Stimulated activated CD8-positive, alpha-beta memory T cell treated with anti-CD3 and anti-CD28 coated beads, Interleukin-15, amount 100 ng/mL, for 48 hours (primary cell): ENCODE results near the gene FAM90A1.
A peak's percentile ranks its signal among the peaks of the same experiment; 100 is the strongest.
"Not testable (repeated sequence)": the region's sequence is repeated elsewhere in the genome, so short reads cannot be mapped to it uniquely, and the experiment has no call there.

Experiments used
- DNase-seq, 2 donors: peaks; one replicate each; pipeline ENCODE4 v3.0.0-alpha.2; 2020; ENCODE audit warnings: low read depth in 2 of 2

The FAM90A1 gene

DNA sequence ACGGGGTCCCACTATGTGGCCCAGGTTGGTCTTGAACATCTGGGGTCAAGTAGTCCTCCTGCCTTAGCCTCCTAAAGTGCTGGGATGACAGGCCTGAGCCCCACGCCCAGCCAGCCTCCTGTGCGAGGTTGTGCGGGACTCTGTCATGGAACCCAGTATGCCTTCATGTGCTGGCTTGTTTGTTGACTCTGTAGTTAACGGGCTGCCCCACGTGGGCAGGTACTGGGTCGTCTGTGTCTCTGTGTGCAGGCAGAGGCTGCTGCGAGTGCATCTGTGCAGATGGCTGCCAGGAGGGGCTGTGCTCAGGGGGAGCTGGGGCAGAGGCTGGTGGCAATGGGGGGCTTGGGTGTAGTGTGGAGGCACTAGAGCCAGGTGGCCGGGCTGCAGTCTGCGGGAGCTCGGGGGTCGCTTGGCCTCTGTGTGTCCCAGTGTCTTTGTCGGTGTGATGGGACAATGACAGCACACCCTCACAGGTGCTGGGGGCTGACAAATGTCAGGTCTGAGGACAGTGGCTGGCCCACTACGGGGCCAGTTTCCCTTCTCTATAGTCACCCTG is 6.0 kb upstream of the FAM90A1 start:
- not testable (repeated sequence) for DNase-seq

- DNase-seq: peak; percentile 49 to 57
Measured at GRCh38 chr12:8231666-8232608, 4.5 kb upstream of the FAM90A1 start.

DNA sequence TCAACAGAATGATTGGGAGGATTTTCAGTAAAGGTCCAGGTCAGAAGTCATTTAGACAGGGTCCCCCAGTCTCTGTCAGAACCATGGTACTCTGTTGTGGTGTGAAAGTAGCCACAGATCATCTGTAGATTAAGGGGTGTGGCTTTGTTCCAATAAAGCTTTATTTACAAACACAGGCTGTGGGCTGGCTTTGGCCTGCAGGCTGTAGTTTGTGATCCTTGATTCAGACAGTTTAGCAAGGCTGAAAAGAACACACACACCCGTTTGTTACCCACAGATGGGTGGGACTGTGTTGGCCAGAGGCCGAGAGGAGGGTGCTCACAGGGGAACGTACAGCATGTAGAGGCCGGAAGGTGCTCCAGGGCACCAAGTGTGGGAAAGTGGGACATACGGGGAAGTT is 3.6 kb upstream of the FAM90A1 start:
- DNase-seq: not testable (repeated sequence)

DNA sequence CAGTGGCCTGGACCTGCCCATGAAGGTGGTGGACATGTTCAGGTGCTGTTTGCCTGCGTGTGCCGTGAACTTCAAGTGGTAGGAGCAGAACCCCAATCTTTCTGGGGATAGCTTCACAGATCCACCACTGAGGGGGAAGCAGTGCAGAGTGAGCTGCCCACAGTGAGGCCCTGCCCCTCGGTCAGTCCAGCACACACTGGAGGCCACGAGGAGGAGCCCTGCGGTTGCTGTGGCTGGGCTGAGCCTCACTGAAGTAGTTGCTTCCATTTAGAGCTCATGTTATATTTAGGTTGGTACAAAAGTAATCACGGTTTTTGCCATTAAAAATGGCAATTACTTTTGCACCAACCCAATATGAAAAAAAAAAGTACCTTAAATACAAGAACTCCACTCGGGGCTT is 2.1 kb upstream of the FAM90A1 start:
- not testable (repeated sequence) for DNase-seq

DNA sequence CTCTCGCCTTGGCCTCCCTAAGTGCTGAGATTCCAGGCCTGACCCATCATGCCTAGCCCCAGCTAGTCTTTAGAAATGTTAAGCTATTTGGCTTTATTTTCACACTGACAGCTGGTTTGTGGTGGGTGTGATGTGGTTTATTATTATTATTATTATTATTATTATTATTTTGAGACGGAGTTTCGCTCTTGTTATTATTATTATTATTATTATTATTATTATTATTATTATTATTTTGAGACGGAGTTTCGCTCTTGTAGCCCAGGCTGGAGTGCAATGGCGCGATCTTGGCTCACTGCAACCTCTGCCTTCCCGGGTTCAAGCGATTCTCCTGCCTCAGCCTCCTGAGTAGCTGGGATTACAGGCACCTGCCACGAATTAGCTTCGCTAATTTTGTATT is 1.2 kb upstream of the FAM90A1 start:
- DNase-seq: not testable (repeated sequence)

- not testable (repeated sequence) for DNase-seq
Measured at GRCh38 chr12:8227732-8228077, 287 bp upstream of the FAM90A1 start.

DNA sequence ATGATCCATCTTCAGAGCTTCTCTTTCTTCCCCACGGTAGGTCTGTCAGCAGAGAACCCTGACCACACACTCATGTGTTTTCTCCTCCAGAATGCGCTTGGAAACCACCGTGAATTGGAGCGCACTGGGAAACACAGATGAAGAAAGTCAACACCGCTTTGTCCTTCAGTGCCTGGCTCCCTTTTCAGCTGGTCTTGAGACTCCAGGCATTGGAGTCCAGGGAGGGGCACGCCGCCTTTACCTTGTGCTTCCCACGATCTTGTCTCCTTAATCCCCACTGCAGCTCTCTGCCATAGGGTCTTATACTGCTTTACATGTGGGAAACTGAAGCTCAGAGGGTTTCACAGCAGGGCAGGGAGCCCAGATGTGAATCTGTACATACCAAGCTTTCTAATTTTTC is 1.1 kb downstream of the FAM90A1 start:
- no peak for DNase-seq

GRCh38 chr12:8224782-8225181 is 2.6 kb downstream of the FAM90A1 start:
- not testable (repeated sequence) for DNase-seq

GRCh38 chr12:8223646-8224045 is 3.8 kb downstream of the FAM90A1 start:
- not testable (repeated sequence) for DNase-seq

DNA sequence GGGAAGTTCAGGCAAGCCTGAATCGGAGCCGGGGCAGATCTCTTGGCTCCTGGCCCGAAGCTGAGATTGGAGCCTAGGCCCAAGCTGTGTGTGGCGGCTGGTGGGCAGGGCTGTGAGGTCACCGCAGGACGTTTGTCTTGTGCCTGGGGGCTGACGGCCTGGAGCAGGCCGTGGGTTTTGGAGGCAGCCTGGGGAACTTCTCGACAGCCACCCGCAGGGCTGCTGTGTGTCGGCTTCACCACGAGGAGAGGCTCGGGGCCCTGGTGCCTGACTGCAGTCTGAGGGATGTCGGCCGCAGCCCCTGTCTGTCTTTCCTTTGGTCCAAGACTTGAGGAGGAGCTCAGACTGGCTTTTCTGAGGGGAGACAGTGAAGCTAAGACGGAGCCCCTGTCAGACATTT is 5.1 kb downstream of the FAM90A1 start:
- not testable (repeated sequence) for DNase-seq

GRCh38 chr12:8221844-8222243 is 5.6 kb downstream of the FAM90A1 start:
- DNase-seq: not testable (repeated sequence)

DNA sequence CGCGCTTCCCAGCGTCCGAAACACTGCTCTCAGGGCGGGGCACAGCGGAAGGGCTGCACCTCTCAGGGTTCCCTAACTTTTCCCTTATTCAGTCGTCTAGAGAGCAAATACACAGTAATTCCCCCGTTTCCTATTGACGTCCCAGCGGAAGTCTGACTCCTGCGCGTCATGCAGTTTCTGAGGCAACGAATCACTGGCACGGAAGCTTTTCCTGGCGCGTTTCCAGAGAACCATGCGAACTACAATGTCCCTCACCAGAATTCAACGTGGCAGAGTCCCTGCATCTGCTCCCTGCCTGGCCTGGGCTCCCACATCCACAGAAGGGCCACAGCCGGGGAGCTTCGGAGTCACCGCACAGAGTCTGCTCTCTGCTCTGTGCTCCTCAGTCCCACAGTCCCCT is 6.0 kb downstream of the FAM90A1 start:
- DNase-seq: not testable (repeated sequence)

GRCh38 chr12:8218711-8219382 is 8.6 kb downstream of the FAM90A1 start:
- DNase-seq: not testable (repeated sequence)

DNA sequence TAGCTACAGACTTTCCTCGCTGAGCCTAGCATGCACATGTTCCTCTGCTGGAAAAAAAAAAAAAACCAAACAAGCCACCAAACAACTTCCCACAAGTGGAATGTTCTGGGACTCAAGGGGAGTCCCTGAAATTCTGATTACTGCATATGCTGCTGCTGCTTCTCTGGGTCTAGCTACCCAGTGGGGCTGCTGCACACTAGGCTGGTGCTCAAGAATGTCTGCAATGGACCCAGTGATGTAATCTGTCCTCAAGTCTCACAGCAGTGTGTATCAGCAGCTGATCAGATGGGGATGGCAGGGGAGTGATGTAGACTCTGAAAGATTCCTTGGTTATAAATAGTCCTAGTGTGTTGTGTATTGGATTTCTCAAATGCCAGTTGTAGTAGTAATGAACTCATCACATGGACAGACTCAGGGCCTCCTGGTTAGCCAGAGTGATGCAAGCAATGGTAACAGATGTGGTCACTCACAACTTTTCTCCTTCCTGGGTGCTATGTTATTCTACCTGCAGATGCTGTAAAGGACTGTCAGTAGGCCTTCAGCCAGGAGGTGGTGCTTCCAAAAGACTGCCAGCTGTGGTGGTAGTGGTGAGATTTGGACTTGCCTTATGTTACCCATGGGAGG is 29.6 kb downstream of the FAM90A1 start:
- not testable (repeated sequence) for DNase-seq

DNA sequence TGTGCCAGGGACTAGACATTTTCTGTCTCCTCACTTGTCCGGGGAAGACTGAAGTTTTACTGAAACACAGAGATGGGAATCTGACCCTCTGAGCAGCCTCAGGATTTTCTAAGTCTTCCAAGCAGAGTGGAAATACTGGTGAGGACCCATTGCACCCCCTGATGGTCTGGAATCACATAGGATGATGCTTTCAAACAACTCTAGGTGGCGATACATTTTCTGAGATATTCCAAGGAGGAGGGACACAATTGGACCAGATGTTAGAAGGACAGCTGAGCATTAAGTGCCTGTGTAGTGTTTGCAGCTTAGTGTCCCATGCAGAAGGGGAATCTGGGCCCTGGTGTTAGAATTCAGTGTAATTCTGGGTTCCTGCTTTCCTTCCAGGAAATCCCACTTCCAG is 39.3 kb downstream of the FAM90A1 start:
- not testable (repeated sequence) for DNase-seq

GRCh38 chr12:8184206-8184605 is 43.2 kb downstream of the FAM90A1 start:
- not testable (repeated sequence) for DNase-seq

GRCh38 chr12:8183346-8183745 is 44.1 kb downstream of the FAM90A1 start:
- DNase-seq: not testable (repeated sequence)

DNA sequence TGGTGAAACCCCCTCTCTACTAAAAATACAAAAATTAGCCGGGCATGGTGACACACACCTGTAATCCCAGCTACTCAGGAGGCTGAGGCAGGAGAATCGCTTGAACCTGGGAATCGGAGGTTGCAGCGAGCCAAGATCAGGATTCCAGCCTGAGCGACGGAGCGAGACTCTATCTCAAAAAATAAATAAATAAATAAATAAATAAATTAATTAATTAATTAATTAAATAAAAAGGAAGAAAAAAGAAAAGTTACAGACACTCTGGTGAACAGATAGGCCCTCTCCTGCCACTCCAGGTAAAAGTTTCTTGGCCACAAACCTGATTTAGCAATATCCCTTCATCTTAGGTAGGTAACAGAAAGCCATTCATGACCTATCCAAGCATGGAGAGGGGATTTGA is 44.5 kb downstream of the FAM90A1 start:
- DNase-seq: not testable (repeated sequence)

DNA sequence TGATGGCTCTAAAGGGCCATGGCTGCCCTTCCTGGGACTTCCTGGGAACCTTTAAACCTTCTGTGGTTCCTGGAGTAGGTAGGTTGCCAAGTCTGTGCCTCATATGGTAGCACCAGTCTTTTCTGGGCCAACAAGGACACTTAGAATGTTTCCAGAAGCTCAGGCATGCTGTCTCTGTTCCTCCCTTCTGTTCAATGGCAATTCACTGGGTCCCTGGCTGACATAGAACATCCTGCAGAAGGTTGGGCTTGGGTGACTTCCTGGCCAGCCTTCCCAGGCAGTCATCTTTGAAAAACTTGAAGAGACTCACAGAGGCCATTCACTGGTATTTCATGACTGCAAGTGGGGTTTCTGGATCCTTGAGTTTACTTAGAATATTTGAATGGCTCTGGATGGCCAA is 46.1 kb downstream of the FAM90A1 start:
- DNase-seq: not testable (repeated sequence)

DNA sequence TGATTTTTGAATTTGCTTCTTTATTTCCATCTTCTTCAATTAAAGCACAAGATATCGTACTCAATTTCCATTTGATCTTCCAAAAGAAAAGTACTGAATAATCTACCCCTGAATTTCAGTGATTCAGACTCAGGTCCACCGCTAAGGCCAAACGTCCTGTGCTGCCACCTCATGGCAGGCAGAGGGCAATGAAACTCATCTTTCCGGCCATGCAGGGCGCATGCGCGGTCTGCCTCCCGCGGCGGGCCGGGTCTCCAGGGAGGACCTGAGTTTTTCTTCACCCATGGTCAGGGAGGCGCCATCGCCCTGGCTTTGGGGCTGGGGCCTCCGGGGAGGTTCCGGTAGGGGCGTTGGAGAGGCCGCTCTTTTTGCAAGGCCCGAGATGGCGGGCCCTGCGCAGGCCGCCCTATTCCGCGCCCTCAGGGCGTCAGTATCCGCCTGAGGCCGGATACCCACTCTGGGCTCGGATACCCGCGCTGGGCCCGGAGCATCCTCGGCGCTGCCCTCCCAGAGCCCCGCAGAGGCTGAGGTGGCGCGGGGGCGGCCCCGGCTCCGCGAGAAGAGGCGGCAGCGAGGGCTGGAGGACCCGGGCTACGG is 47.3 kb downstream of the FAM90A1 start:
- peak; percentile 52 to 69 for DNase-seq

GRCh38 chr12:8172911-8173310 is 54.5 kb downstream of the FAM90A1 start:
- DNase-seq: not testable (repeated sequence)
